HUES48 (cell line): ENCODE results near the gene IL1R2.

Experiments used
- H3K27ac ChIP-seq: one replicate; pipeline ENCODE4 v1.7.0; 2013; ENCODE audit warnings: low read depth, low read length, inconsistent platforms
- H3K27me3 ChIP-seq: 2 replicates; pipeline ENCODE4 v1.6.1; 2013; ENCODE audit warnings: mild to moderate bottlenecking, low read length; ENCODE audit not compliant: control insufficient read depth, insufficient read depth
- H3K36me3 ChIP-seq: 2 replicates; pipeline ENCODE4 v1.6.1; 2013; ENCODE audit warnings: low read length; ENCODE audit not compliant: control insufficient read depth, insufficient read depth
- H3K4me1 ChIP-seq: 2 replicates; pipeline ENCODE4 v1.6.1; 2013; ENCODE audit warnings: mild to moderate bottlenecking, low read length; ENCODE audit not compliant: control insufficient read depth, insufficient read depth
- H3K4me3 ChIP-seq: 2 replicates; pipeline ENCODE4 v1.5.1; 2013; ENCODE audit warnings: mild to moderate bottlenecking, low read depth, low read length
- H3K9ac ChIP-seq: 2 replicates; pipeline ENCODE4 v1.6.1; 2013; ENCODE audit warnings: mild to moderate bottlenecking, low read depth, low read length, moderate library complexity
- H3K9me3 ChIP-seq: 2 replicates; pipeline ENCODE4 v1.6.1; 2013; ENCODE audit warnings: low read length; ENCODE audit not compliant: control insufficient read depth, insufficient read depth

IL1R2 gene

DNA sequence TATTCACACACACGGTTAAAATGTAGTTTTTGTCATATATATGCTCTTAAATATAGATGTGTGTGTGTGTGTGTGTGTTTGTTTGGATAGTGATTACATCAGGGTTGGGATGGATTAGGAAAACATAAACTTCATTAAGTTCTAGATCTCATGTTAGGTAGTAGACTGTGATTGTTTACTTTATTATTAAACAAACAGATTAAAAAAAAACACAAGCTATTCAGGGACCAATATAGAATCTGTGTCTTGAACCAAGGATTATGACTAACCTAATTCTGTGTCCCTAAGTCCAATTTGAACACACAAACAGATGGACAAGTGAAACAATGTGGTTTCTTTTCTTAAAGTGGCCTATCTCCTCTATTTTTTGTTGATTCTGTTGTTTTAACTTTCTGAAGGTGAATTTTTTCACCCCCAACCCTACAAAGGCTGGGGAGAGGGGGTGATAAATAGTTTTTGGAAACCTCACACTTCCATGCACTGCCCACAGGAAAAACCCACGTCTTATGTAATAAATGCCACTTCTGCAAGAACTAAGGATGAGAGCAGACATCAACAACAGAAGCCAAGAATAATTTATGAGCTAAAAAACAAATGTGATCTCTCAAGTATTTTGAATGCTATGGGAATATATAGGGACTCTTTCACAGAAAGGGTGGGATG lies 40.7 kb downstream of the IL1R2 start:
- H3K9ac ChIP-seq: no peak overlapping the region
- no peak overlapping the region for H3K4me3 ChIP-seq
- H3K9me3 ChIP-seq: no peaks in the 10 kb centered on the region
- no peak overlapping the region for H3K27ac ChIP-seq
- no peaks in the 10 kb centered on the region for H3K4me1 ChIP-seq
- no peaks in the 10 kb centered on the region for H3K27me3 ChIP-seq
- no peaks in the 10 kb centered on the region for H3K36me3 ChIP-seq

DNA sequence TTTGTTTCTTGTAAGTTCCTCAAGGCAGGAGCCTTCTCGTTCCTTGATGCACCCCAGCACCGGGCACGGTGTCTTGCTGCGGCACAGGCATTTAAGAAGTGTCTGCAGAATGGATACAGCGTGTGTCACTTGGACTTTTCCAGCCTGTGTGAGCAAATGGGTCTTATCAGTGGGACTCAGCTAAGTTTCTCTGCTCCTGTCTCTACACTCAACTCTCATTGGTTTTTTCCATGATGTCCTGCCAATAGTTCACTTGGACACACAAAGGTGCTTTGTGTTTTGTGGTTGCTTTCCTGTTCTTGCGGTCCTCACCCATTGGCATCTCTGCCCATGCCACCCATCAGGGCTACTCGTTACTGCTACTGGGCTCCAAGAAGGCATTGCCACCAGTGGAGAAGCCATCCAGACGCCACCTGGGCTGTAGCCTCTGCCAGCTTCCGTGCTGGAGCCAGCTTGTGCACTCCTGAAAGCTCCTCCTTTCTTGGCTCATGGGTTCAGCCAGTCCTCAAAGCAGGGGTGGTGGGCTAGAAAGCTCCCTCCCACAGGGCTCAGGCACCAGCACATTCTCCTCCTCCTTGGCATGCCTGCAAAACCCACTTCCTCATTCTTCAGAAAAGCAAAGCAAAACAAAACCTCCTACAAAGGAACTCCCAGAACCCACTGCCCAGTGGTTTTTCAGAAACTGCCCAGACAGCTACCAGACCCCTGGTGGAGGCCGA lies 41.4 kb downstream of the IL1R2 start:
- no peak overlapping the region for H3K9ac ChIP-seq
- no peaks in the 10 kb centered on the region for H3K36me3 ChIP-seq
- H3K4me3 ChIP-seq: no peak overlapping the region
- H3K9me3 ChIP-seq: no peaks in the 10 kb centered on the region
- H3K27me3 ChIP-seq: no peaks in the 10 kb centered on the region
- no peak overlapping the region for H3K27ac ChIP-seq
- no peaks in the 10 kb centered on the region for H3K4me1 ChIP-seq

DNA sequence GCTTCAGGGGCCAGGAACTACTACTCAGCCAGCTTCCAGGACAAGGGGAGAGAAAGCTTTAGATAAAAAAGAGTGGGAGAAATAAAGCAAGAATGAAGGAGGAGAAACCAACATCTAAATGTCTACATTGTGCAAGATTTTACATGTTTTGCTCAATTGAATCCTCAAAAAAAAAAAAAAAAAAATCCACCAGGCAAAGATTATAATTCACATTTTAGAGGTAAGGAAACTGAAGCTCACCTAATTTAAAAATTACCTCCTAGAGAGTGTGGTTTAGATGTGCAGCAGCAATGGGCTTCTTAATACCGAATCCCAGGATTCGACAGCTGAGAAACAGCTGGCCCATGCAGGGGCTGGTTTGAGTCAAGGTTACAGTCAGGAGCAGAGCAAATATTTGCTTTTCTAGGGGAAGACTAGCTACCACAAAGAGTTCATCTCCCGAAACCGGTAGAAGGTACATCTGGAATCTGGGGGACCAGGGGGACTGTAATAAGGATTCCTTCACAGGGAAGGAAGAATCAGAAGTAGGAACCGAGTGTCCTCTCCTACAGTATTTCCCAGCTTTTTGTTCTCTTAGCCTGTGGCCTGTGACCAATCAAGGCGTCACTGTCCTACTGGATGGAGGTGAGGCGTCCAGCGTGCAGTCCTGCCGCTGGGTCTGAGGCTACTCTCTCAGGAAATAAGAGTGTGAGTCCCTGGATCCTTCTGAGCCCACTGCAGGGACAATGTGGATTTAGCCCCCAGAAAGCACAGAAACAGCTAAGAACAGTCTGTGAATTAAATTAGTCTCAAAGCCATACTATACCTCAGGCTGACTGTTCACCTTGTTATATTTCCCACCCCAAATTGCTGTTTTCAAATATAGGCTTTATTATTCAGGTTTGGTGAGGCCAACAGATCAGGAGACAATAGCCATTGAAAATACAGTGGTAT lies 42.3 kb downstream of the IL1R2 start:
- Histone ChIP-seq H3K9ac (no peak overlapping the region), H3K4me3 (no peak overlapping the region), H3K9me3 (no peaks in the 10 kb centered on the region), H3K4me1 (no peaks in the 10 kb centered on the region), H3K36me3 (no peaks in the 10 kb centered on the region), H3K27ac (no peak overlapping the region), H3K27me3 (no peaks in the 10 kb centered on the region)

DNA sequence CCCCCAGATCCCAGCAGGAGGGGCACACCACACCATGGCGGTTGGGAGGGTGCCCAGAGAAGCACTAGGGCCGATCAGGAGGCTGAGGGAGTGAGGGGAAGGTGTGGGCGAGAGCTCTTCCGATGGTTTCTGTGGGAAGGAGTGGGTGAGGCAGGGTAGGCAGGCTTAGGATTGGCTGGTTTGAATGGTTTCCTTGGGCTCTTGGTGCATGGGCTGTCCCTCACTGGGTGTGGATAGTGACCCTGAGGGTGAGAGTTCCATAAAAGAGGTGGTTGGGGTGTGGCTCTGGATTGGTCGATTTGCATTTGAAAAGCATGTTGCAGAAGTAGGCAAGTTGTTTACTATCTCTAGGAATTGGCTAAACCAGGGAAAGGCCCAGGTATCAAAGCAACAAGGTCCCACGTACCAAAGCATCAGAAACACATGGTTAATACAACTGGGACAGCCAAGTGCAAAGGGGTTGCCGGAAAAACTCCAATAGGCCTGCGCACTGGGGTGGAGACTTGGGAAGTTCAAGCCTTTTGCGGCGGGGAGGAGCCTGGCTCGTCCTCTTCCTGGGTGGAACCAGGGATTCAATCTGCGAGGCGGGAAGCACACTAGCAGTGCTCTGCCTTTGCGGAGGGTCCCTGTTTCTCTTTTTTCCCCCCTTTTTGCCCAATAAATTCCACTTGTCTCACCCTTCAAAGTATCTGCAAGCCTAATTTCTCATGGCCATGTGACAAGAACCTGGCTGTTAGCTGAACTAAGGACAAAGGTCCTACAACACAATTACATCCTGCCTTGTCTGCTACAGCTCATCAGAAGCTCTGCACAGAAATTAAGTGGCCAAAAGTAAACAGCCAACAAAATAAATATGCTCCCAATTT lies 43.2 kb downstream of the IL1R2 start:
- Histone ChIP-seq H3K27ac (no peak overlapping the region), H3K4me1 (no peaks in the 10 kb centered on the region), H3K4me3 (no peak overlapping the region)

DNA sequence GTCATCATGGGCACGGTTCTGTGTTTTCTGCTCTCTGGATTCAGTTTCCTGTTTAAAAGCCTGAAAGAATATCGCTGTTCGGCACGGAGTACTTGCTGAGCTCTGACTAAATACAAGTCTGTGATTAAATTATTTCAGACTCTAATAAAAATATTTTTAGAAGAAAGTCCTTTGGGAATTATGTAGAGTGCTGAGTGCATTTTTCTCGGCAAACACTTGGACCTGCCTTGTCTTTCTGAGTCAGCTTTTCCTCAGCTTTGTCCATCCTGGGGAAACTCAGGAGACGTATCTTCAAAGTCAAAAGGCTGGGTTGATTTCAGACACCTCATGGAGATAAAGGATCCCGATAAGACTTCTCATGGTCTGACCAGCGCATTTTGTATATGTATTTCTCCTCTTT lies 45.9 kb downstream of the IL1R2 start:
- Histone ChIP-seq H3K27ac (no peak overlapping the region), H3K4me3 (no peak overlapping the region), H3K27me3 (no peaks in the 10 kb centered on the region), H3K36me3 (no peaks in the 10 kb centered on the region), H3K9ac (no peak overlapping the region), H3K4me1 (no peaks in the 10 kb centered on the region), H3K9me3 (no peaks in the 10 kb centered on the region)

More for the DNA sequence above, 43.2 kb downstream of the IL1R2 start:
- Histone ChIP-seq H3K27me3 (no peaks in the 10 kb centered on the region), H3K9me3 (no peaks in the 10 kb centered on the region), H3K9ac (no peak overlapping the region), H3K36me3 (no peaks in the 10 kb centered on the region)

DNA sequence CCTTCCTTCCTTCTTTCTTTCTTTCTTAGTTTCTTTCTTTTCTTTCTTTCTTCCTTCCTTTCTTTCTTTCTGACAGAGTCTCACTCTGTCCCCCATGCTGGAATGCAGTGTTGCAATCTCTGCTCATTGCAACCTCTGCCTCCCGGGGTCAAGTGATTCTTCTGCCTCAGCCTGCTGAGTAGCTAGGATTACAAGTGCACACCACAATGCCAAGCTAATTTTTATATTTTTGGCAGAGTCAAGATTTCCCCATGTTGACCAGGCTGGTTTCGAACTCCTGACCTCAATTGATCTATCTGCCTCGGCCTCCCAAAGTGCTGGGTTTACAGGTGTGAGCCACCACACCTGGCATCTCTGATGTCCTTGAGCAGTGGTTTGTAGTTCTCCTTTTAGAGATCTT lies 48.5 kb downstream of the IL1R2 start:
- no peak overlapping the region for H3K4me3 ChIP-seq
- no peaks in the 10 kb centered on the region for H3K36me3 ChIP-seq
- H3K27me3 ChIP-seq: no peaks in the 10 kb centered on the region
- no peaks in the 10 kb centered on the region for H3K4me1 ChIP-seq
- H3K9me3 ChIP-seq: no peaks in the 10 kb centered on the region
- no peak overlapping the region for H3K27ac ChIP-seq
- no peak overlapping the region for H3K9ac ChIP-seq

DNA sequence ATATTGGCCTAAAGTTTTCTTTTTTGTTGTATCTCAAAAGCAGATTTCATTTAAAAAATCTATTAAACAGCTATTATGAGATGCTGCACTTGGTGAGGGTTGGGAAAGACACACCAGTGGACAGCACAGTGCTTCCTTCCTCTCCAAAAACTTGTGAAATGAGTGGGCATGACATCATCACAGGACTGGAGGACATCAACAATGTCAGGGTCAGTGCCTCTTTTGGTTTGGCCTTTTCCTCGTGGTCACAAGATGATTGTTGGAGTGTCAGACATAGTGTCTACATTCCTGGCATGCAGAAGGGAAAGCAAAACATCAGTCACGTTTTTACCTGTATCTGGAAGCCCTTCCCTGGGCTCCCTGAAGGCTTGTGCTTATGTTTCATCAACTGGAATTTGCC lies 49.6 kb downstream of the IL1R2 start:
- Histone ChIP-seq H3K27me3 (no peaks in the 10 kb centered on the region), H3K4me1 (no peaks in the 10 kb centered on the region), H3K36me3 (no peaks in the 10 kb centered on the region), H3K4me3 (no peak overlapping the region), H3K9me3 (no peaks in the 10 kb centered on the region), H3K27ac (no peak overlapping the region), H3K9ac (no peak overlapping the region)

DNA sequence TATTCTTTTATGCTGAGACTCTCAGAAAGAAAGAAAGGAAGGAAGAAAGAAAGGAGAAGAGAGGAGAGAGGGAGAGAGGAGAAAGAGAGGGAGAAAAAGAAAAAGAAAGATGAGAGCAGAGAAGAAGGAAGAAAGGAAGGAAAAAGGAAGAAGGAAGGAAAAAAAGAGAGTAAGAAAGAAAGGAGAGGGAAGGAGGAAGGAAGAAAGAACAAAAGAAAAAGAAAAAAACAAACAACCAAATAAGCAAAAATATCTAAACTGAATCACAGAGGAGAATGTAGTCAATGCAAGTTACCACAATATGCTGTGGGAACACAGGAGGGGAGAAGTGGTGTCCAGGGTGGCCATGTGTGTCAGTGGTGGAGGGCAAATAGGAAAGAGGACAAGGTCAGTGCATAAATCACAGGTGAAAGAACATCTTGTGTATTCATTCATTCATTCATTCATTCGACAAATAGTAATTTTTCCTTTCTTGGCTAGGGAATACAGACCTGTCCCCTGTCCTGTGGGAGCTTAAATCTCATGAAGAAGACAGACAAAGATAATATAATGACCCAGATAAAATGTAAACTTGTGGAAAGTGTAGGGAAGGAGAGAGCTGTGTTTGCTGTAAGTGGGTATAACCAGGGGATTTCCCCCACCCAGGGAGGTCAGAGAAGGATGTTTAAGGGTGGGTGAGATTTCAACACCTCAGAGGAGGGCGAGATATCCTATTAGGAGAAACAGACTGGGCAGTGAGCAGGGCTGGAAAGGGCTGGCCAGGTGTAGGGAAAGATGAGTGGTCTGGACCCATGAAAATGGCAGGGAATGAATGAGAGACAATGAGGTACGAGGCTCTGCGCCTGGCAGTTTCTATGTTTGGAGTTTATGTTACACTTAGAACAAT lies 50.7 kb downstream of the IL1R2 start:
- Histone ChIP-seq H3K4me1 (no peaks in the 10 kb centered on the region), H3K27me3 (no peaks in the 10 kb centered on the region), H3K9ac (no peak overlapping the region), H3K36me3 (no peaks in the 10 kb centered on the region), H3K4me3 (no peak overlapping the region), H3K27ac (no peak overlapping the region), H3K9me3 (no peaks in the 10 kb centered on the region)

DNA sequence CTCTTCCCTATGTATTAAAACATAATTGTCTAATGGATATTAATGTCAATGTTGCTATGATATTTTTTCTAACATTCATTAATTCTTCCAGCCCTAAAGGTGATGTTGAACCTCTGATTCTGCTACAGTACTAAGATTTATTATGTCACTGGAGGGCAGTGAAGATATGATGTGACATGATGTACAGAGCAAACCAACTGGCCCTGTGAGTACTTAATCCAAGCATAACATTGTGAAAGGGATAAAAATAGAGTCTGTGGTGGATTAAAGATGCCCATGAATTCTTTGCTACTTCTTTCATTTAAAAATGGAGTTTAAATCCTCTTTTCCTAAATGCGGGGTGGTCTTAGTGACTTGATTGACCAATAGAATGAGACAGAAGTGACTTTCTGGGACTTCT lies 51.8 kb downstream of the IL1R2 start:
- Histone ChIP-seq H3K4me3 (no peak overlapping the region), H3K4me1 (no peaks in the 10 kb centered on the region), H3K36me3 (no peaks in the 10 kb centered on the region), H3K9me3 (no peaks in the 10 kb centered on the region), H3K27ac (no peak overlapping the region), H3K27me3 (no peaks in the 10 kb centered on the region), H3K9ac (no peak overlapping the region)
